PC-9 (cell line): ENCODE data around the gene GALNT14. TPM values are rescaled to one million over a fixed set of nuclear protein-coding genes. Genes with fewer than 3 reads are reported as not detected.

Experiments used
- BruUV-seq: library from RNA; stranded (reverse); fragments of 400-500 nt; replicated peaks from 2 replicates; lab custom pipeline; 2021; lab: Mats Ljungman, UMichigan
- CTCF ChIA-PET: fragments of 300-600 bp; sonication (Branson Sonifier 250); formaldehyde crosslinking; loops from one replicate; lab custom pipeline; 2022; ENCODE audit warnings: antibody characterized with exemption; lab: Charles Lee
- POLR2A ChIA-PET: fragments of 300-600 bp; sonication (Branson Sonifier 250); formaldehyde crosslinking; loops from one replicate; lab custom pipeline; 2022; ENCODE audit warnings: antibody characterized with exemption; ENCODE audit not compliant: unreplicated experiment; lab: Charles Lee
- DNase-seq, 2 experiments: peaks; one replicate each; pipeline versions ENCODE4 v3.0.0 to v3.0.0-alpha.2; 2015 to 2022; ENCODE audit warnings: mixed read lengths in 1 of 2
- H2AFZ ChIP-seq: fragments of 200-600 bp; sonication (generic); 2 replicates; pipeline ENCODE4 v1.8.1; 2017; ENCODE audit warnings: antibody characterized with exemption
- H3F3A ChIP-seq: fragments of 200-600 bp; sonication (generic); 2 replicates; pipeline ENCODE4 v1.8.1; 2017; ENCODE audit warnings: antibody characterized with exemption, mild to moderate bottlenecking, low read depth; ENCODE audit not compliant: insufficient read depth
- H3K27ac ChIP-seq: fragments of 200-600 bp; sonication (generic); 2 replicates; pipeline ENCODE4 v1.6.1; 2016; ENCODE audit warnings: mixed run types
- H3K27me3 ChIP-seq: fragments of 200-600 bp; sonication (generic); 2 replicates; pipeline ENCODE4 v1.6.1; 2016; ENCODE audit warnings: low read depth, mixed run types; ENCODE audit not compliant: insufficient read depth
- H3K36me3 ChIP-seq: fragments of 200-600 bp; sonication (generic); 2 replicates; pipeline ENCODE4 v1.6.1; 2016; ENCODE audit warnings: low read depth, mixed run types
- H3K4me1 ChIP-seq: fragments of 200-600 bp; sonication (generic); replicated peaks from 2 replicates; pipeline ENCODE4 v1.6.1; 2016; ENCODE audit warnings: mixed run types; ENCODE audit not compliant: insufficient read depth
- H3K4me2 ChIP-seq: fragments of 200-600 bp; sonication (generic); 2 replicates; pipeline ENCODE4 v1.6.1; 2017; ENCODE audit warnings: mixed run types
- H3K4me3 ChIP-seq: fragments of 200-600 bp; sonication (generic); 2 replicates; pipeline ENCODE4 v1.6.1; 2016; ENCODE audit warnings: mixed run types
- H3K79me2 ChIP-seq: fragments of 200-600 bp; sonication (generic); 2 replicates; pipeline ENCODE4 v1.6.1; 2017; ENCODE audit warnings: low read depth, mixed run types
- H3K9me2 ChIP-seq: fragments of 200-600 bp; sonication (generic); 2 replicates; pipeline ENCODE4 v1.8.1; 2017; ENCODE audit warnings: mild to moderate bottlenecking; ENCODE audit not compliant: insufficient read depth
- H3K9me3 ChIP-seq: fragments of 200-600 bp; sonication (generic); 2 replicates; pipeline ENCODE4 v1.8.1; 2016; ENCODE audit warnings: low read depth; ENCODE audit not compliant: insufficient read depth
- H4K20me1 ChIP-seq: fragments of 200-600 bp; sonication (generic); 2 replicates; pipeline ENCODE4 v1.8.1; 2017; ENCODE audit not compliant: insufficient read depth
- CTCF ChIP-seq: fragments of 200-600 bp; sonication (generic); conservative IDR thresholded peaks from 2 replicates; pipeline ENCODE4 v1.6.1; 2017; ENCODE audit warnings: mixed run types, antibody characterized with exemption, mild to moderate bottlenecking, moderate library complexity
- EZH2 ChIP-seq: fragments of 200-600 bp; sonication (generic); IDR thresholded peaks from 2 replicates; pipeline ENCODE4 v1.8.0; 2017; ENCODE audit warnings: antibody characterized with exemption, low read depth
- intact Hi-C: fragments of 100-400 bp; cut with micrococcal nuclease; formaldehyde crosslinking; loops from one replicate; pipeline ENCODE4 v1.10.0; 2022; ENCODE audit not compliant: unreplicated experiment
- total RNA-seq: library from RNA; stranded (reverse); gene quantifications from 2 replicates; pipeline ENCODE4 v1.2.3, GENCODE V29; 2021

GALNT14 gene
- total RNA-seq, 1 experiment from 2014 or later: 3.1 TPM

- no peak for DNase-seq
- H3K9me2 ChIP-seq: no peaks in the 10 kb centered on the region; the same call in 1 of the 2 replicates
- no peaks in the 10 kb centered on the region for H3K4me1 ChIP-seq
- H4K20me1 ChIP-seq: no peaks in the 10 kb centered on the region
- H3K36me3 ChIP-seq: no peaks in the 10 kb centered on the region
- H3K27ac ChIP-seq: no peak overlapping the region
- no peaks in the 10 kb centered on the region for H3K27me3 ChIP-seq
- no TSS peak for BruUV-seq
- no peaks in the 10 kb centered on the region for H3K9me3 ChIP-seq
- no peaks in the 10 kb centered on the region for H3F3A ChIP-seq
- ChIA-PET CTCF (no interaction called here), POLR2A (interaction anchor here (0.6 kb wide), 1 partner anchor 156 kb away, joined by 5 read pairs; no protein-coding TSS in a partner anchor)
- H3K79me2 ChIP-seq: no peaks in the 10 kb centered on the region
- no peak overlapping the region for H2AFZ ChIP-seq
- no peak overlapping the region for H3K4me2 ChIP-seq
- H3K4me3 ChIP-seq: no peak overlapping the region
- intact Hi-C loops: no loop called here
- TF ChIP-seq EZH2 (no peak), CTCF (no peak)
Measured at GRCh38 chr2:31168291-31168690, 30.1 kb upstream of the GALNT14 start.

- Histone ChIP-seq H3K4me3 (no peak overlapping the region), H3K4me1 (no peaks in the 10 kb centered on the region), H3K27ac (no peak overlapping the region), H3K36me3 (no peaks in the 10 kb centered on the region), H4K20me1 (no peaks in the 10 kb centered on the region), H2AFZ (no peak overlapping the region), H3F3A (no peaks in the 10 kb centered on the region), H3K9me3 (no peaks in the 10 kb centered on the region), H3K4me2 (no peak overlapping the region), H3K27me3 (0 out of 2 replicates have a peak, but pooled peaks cover 3% of the 10 kb centered on the region), H3K9me2 (no peaks in the 10 kb centered on the region; the same call in 1 of the 2 replicates), H3K79me2 (no peaks in the 10 kb centered on the region)
- DNase-seq: no peak
- TF ChIP-seq EZH2: no peak
- no peak for TF ChIP-seq CTCF
- BruUV-seq: no TSS peak
- CTCF ChIA-PET: no interaction called here
- POLR2A ChIA-PET: no interaction called here
- intact Hi-C loops: no loop called here
Measured at GRCh38 chr2:31166925-31167324, 28.7 kb upstream of the GALNT14 start.

GRCh38 chr2:31163011-31163539, 24.8 kb upstream of the GALNT14 start:
- no peak overlapping the region for H3K4me2 ChIP-seq
- H3K4me1 ChIP-seq: no peaks in the 10 kb centered on the region
- no TSS peak for BruUV-seq
- H3K36me3 ChIP-seq: no peaks in the 10 kb centered on the region
- no peaks in the 10 kb centered on the region for H4K20me1 ChIP-seq
- no peak for DNase-seq
- no peaks in the 10 kb centered on the region for H3K9me3 ChIP-seq
- ChIA-PET CTCF (no interaction called here), POLR2A (no interaction called here)
- H3K27ac ChIP-seq: no peak overlapping the region
- H3K79me2 ChIP-seq: no peaks in the 10 kb centered on the region
- H3K27me3 ChIP-seq: peaks cover 23% of the 10 kb centered on the region
- no peaks in the 10 kb centered on the region; the same call in 1 of the 2 replicates for H3K9me2 ChIP-seq
- TF ChIP-seq CTCF: no peak
- TF ChIP-seq EZH2: no peak
- no peaks in the 10 kb centered on the region for H3F3A ChIP-seq
- H3K4me3 ChIP-seq: no peak overlapping the region
- no peak overlapping the region for H2AFZ ChIP-seq
- intact Hi-C loops: no loop called here
